GM23338 (cell line): ENCODE results near the gene SF3A1. TPM values are rescaled to one million over a fixed set of nuclear protein-coding genes. Genes with fewer than 3 reads are reported as not detected.

ENCODE experiments used
- polyA plus RNA-seq: library from polyadenylated mRNA; unstranded; fragments of >200 nt; fragmentation: Nextera tagmentation; extraction: Ambion mirVana; gene quantifications from 2 replicates; pipeline ENCODE4 v1.2.1, GENCODE V29; 2016
- total RNA-seq: library from RNA; depleted of rRNA; stranded (reverse); fragments of >200 nt; shearing (Covaris generic); gene quantifications from 2 replicates; pipeline ENCODE4 v1.2.3, GENCODE V29; 2014; rRNA removed

Gene SF3A1
- total and polyA plus RNA-seq, 2 experiments from 2014 or later = 107 to 108 TPM

Other genes starting within 250 kb of the SF3A1 start
- gene LIF, start 110.1 kb downstream of the SF3A1 start, total RNA-seq = 3.6 and 5.9 TPM in 2 replicates
- gene LIF, start 110.1 kb downstream of the SF3A1 start, polyA plus RNA-seq = 1.2 and 1.8 TPM in 2 replicates
- not detected in 2 replicates for gene OSM, start 90.0 kb downstream of the SF3A1 start, total RNA-seq
- gene OSM, start 90.0 kb downstream of the SF3A1 start, polyA plus RNA-seq = not detected in 2 replicates
- gene CASTOR1, start 67.4 kb downstream of the SF3A1 start, total RNA-seq = 23.2 and 36.0 TPM in 2 replicates
- gene CASTOR1, start 67.4 kb downstream of the SF3A1 start, polyA plus RNA-seq = 11.3 and 22.0 TPM in 2 replicates
- 6.0 and 8.8 TPM in 2 replicates for gene TBC1D10A, start 30.0 kb downstream of the SF3A1 start, total RNA-seq
- 3.3 and 4.2 TPM in 2 replicates for gene TBC1D10A, start 30.0 kb downstream of the SF3A1 start, polyA plus RNA-seq
- 6.9 and 7.9 TPM in 2 replicates for gene CCDC157, start 113 bp upstream of the SF3A1 start, total RNA-seq
- gene CCDC157, start 113 bp upstream of the SF3A1 start, polyA plus RNA-seq = 3.7 and 3.8 TPM in 2 replicates
- gene RNF215, start 30.5 kb upstream of the SF3A1 start, total RNA-seq = 12.4 and 13.9 TPM in 2 replicates
- gene RNF215, start 30.5 kb upstream of the SF3A1 start, polyA plus RNA-seq = 1.8 and 3.3 TPM in 2 replicates
- 2.1 and 4.2 TPM in 2 replicates for gene SEC14L2, start 40.1 kb upstream of the SF3A1 start, total RNA-seq
- gene SEC14L2, start 40.1 kb upstream of the SF3A1 start, polyA plus RNA-seq = 2.2 and 2.5 TPM in 2 replicates
- gene MTFP1, start 68.9 kb upstream of the SF3A1 start, total RNA-seq = 54.6 and 68.6 TPM in 2 replicates
- 62.5 and 64.1 TPM in 2 replicates for gene MTFP1, start 68.9 kb upstream of the SF3A1 start, polyA plus RNA-seq
- gene SEC14L3, start 115.1 kb upstream of the SF3A1 start, total RNA-seq = not detected in 2 replicates
- not detected in 2 replicates for gene SEC14L3, start 115.1 kb upstream of the SF3A1 start, polyA plus RNA-seq
- 2.5 and 5.2 TPM in 2 replicates for gene SEC14L4, start 148.8 kb upstream of the SF3A1 start, total RNA-seq
- gene SEC14L4, start 148.8 kb upstream of the SF3A1 start, polyA plus RNA-seq = 1.7 and 1.9 TPM in 2 replicates
- 2.1 and 2.4 TPM in 2 replicates for gene SEC14L6, start 189.8 kb upstream of the SF3A1 start, total RNA-seq
- gene SEC14L6, start 189.8 kb upstream of the SF3A1 start, polyA plus RNA-seq = 0.50 and 0.84 TPM in 2 replicates
- 9.2 and 13.3 TPM in 2 replicates for gene GAL3ST1, start 217.8 kb upstream of the SF3A1 start, total RNA-seq
- 7.5 and 8.2 TPM in 2 replicates for gene GAL3ST1, start 217.8 kb upstream of the SF3A1 start, polyA plus RNA-seq
- gene PES1, start 235.0 kb upstream of the SF3A1 start, total RNA-seq = 76.9 and 78.4 TPM in 2 replicates
- 61.3 and 64.1 TPM in 2 replicates for gene PES1, start 235.0 kb upstream of the SF3A1 start, polyA plus RNA-seq